ENCODE measurements around the gene NRG3.
"Not testable (repeated sequence)": the region's sequence is repeated elsewhere in the genome, so short reads cannot be mapped to it uniquely, and the experiment has no call there.

GRCh38 chr10:82349590-82349989 lies 474.6 kb downstream of the NRG3 start:
- TF ChIP-seq, protein P1, sequence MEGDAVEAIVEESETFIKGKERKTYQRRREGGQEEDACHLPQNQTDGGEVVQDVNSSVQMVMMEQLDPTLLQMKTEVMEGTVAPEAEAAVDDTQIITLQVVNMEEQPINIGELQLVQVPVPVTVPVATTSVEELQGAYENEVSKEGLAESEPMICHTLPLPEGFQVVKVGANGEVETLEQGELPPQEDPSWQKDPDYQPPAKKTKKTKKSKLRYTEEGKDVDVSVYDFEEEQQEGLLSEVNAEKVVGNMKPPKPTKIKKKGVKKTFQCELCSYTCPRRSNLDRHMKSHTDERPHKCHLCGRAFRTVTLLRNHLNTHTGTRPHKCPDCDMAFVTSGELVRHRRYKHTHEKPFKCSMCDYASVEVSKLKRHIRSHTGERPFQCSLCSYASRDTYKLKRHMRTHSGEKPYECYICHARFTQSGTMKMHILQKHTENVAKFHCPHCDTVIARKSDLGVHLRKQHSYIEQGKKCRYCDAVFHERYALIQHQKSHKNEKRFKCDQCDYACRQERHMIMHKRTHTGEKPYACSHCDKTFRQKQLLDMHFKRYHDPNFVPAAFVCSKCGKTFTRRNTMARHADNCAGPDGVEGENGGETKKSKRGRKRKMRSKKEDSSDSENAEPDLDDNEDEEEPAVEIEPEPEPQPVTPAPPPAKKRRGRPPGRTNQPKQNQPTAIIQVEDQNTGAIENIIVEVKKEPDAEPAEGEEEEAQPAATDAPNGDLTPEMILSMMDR (IDR thresholded peaks at IDR 0.05), result not testable (repeated sequence)
- not testable (repeated sequence) for TF ChIP-seq EZH2 (IDR thresholded peaks at IDR 0.05; ENCODE audit: borderline replicate concordance, insufficient read depth, low read depth, low read length, poor library complexity, severe bottlenecking)
